Body of pancreas (tissue), 4 donors: ENCODE measurements around the gene KCNQ5. TPM values are rescaled to one million over a fixed set of nuclear protein-coding genes. Genes with fewer than 3 reads are reported as not detected.

Experiments used
- ATAC-seq: fragments of 150-250 bp; one replicate; pipeline ENCODE4 v1.9.1; 2016
- DNase-seq, 4 donors: peaks; one replicate each; pipeline ENCODE4 v3.0.0-alpha.2; 2019
- H3K27ac ChIP-seq, 4 donors: fragments of 200-600 bp; sonication (generic); 1 replicate in 3 of 4; 2 replicates in 1 of 4; pipeline versions ENCODE4 v1.5.1 to v1.6.1; 2016 to 2019; ENCODE audit warnings: mild to moderate bottlenecking in 1 of 4, mixed read lengths in 1 of 4, moderate library complexity in 1 of 4
- H3K27me3 ChIP-seq, 2 donors: fragments of 200-600 bp; sonication (generic); one replicate each; pipeline ENCODE4 v1.6.0; 2016; ENCODE audit warnings: mild to moderate bottlenecking in 1 of 2
- H3K36me3 ChIP-seq, 2 donors: fragments of 200-600 bp; sonication (generic); replicated peaks in 1 of 2; 2 replicates each; pipeline ENCODE4 v1.5.1; 2016; ENCODE audit warnings: low read depth in 2 of 2; ENCODE audit not compliant: insufficient read depth in 1 of 2
- H3K4me1 ChIP-seq: fragments of 200-600 bp; sonication (generic); one replicate; pipeline ENCODE4 v1.6.0; 2016
- H3K4me3 ChIP-seq, 2 donors: fragments of 200-600 bp; sonication (generic); 1 replicate in 1 of 2; 2 replicates in 1 of 2; pipeline ENCODE4 v1.5.1; 2016 to 2019
- H3K9me3 ChIP-seq, 3 donors: fragments of 200-600 bp; sonication (generic); 1 replicate in 2 of 3; 2 replicates in 1 of 3; pipeline ENCODE4 v1.5.1; 2016
- POLR2A ChIP-seq, 3 donors: fragments of 450-650 bp; IDR thresholded peaks; one replicate each; pipeline ENCODE4 v1.6.1; 2016; ENCODE audit warnings: antibody characterized with exemption in 3 of 3, mild to moderate bottlenecking in 2 of 3
- WGBS, 2 donors: methylation state at CpG; one replicate each; pipeline ENCODE4 v1.1.5; 2017; 5-methylcytosine and 5-hydroxymethylcytosine counted together
- intact Hi-C: fragments of 100-400 bp; cut with DNase I; formaldehyde crosslinking; loops from one replicate; pipeline ENCODE4 v1.15.1; 2023
- total RNA-seq, 2 donors: library from RNA; depleted of rRNA; stranded (reverse); fragments of >200 nt; gene quantifications; one replicate each; pipeline ENCODE4 v1.1.0, GENCODE V29; 2016
- TF ChIP-seq, protein P1 (sequence below), 7 experiments: fragments of 450-650 bp in 4 of 7; fragments of 200-600 bp in 3 of 7; sonication (generic) in 3 of 7; IDR thresholded peaks; one replicate each; pipeline ENCODE4 v1.5.1; 2016 to 2019; ENCODE audit warnings: antibody characterized with exemption in 7 of 7

KCNQ5 gene
- total RNA-seq, 2 donors from 2014 or later = 1.0 to 1.6 TPM

DNA sequence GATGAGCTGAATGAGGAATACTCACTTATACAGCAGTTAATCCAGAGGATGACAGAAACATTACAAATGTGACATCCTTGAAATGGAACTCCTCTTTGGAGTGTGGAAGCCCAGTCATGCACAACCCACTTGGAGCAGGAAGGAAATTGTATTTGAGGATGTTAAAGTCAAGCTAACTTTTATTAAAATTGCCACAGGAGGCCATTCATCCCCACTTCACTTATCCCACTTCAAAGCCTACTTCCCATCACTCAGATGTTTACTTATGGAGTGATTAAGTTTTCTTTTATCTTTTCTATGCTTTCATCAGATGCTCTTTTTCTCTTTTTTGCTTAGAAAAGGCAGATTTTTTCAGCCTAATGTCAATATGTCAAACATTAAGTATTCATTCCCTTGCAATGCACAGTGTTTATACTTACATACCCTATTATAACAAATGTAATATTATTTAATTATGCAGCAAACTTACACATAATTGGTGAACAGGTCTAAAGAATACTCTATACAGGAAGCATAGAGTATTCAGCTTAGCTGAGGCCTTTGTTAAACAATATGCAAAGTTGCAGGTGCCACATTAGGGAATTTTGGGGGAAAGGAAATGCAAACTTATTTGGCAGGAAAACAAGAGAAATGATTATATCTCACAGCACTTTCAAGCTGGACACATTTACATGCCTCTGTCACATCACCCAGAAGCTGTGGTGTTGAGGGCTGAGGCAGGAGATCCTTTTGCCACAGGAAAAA is 454.5 kb downstream of the KCNQ5 start:
- no peaks in the 10 kb centered on the region for H3K4me1 ChIP-seq
- ATAC-seq = no peak

DNA sequence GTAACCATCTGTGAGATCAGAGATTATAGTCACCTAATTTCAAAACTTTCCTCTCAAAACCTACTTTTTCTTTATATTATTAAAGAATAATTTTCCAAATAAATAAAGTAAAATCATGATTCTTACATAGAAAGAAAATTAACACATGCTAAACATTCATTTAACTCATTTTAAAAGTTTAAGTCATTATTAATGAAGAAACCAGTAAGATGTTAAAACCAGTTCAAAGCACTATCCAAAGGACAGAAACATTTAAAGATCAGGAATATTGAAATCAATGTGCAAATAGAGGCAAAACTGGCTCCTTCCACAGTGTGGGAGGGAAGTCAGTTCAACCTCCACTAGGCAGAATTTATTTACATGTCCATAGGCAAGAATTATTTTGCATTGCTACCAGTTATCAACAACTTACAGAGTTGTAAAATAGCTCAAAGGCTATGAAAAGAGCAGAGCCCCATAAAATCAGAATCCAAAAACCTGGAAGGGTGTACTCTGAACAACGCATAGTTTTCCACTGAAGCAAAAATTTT is 456.5 kb downstream of the KCNQ5 start:
- no peak for DNase-seq
- H3K27ac ChIP-seq = no peak overlapping the region
- intact Hi-C loops = no loop called here
- no peaks in the 10 kb centered on the region for H3K4me1 ChIP-seq
- WGBS, 2 donors = 83 to 89% methylated on average over 1 of the region's 1 CpG
- no peak for ATAC-seq
- H3K4me3 ChIP-seq = no peak overlapping the region
- H3K36me3 ChIP-seq = no peaks in the 10 kb centered on the region
- H3K9me3 ChIP-seq = no peaks in the 10 kb centered on the region
- TF ChIP-seq, protein P1, sequence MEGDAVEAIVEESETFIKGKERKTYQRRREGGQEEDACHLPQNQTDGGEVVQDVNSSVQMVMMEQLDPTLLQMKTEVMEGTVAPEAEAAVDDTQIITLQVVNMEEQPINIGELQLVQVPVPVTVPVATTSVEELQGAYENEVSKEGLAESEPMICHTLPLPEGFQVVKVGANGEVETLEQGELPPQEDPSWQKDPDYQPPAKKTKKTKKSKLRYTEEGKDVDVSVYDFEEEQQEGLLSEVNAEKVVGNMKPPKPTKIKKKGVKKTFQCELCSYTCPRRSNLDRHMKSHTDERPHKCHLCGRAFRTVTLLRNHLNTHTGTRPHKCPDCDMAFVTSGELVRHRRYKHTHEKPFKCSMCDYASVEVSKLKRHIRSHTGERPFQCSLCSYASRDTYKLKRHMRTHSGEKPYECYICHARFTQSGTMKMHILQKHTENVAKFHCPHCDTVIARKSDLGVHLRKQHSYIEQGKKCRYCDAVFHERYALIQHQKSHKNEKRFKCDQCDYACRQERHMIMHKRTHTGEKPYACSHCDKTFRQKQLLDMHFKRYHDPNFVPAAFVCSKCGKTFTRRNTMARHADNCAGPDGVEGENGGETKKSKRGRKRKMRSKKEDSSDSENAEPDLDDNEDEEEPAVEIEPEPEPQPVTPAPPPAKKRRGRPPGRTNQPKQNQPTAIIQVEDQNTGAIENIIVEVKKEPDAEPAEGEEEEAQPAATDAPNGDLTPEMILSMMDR (IDR thresholded peaks at IDR 0.05) = no peak
- TF ChIP-seq POLR2A (IDR thresholded peaks at IDR 0.05) = no peak
- no peaks in the 10 kb centered on the region for H3K27me3 ChIP-seq

More for the DNA sequence above, 454.5 kb downstream of the KCNQ5 start:
- TF ChIP-seq, protein P1 (IDR thresholded peaks at IDR 0.05) = no peak
- TF ChIP-seq POLR2A (IDR thresholded peaks at IDR 0.05) = no peak
- intact Hi-C loops = no loop called here
- H3K36me3 ChIP-seq = no peaks in the 10 kb centered on the region
- no peaks in the 10 kb centered on the region for H3K27me3 ChIP-seq
- no peaks in the 10 kb centered on the region for H3K9me3 ChIP-seq
- no peak overlapping the region for H3K4me3 ChIP-seq
- DNase-seq = no peak
- no peak overlapping the region for H3K27ac ChIP-seq

DNA sequence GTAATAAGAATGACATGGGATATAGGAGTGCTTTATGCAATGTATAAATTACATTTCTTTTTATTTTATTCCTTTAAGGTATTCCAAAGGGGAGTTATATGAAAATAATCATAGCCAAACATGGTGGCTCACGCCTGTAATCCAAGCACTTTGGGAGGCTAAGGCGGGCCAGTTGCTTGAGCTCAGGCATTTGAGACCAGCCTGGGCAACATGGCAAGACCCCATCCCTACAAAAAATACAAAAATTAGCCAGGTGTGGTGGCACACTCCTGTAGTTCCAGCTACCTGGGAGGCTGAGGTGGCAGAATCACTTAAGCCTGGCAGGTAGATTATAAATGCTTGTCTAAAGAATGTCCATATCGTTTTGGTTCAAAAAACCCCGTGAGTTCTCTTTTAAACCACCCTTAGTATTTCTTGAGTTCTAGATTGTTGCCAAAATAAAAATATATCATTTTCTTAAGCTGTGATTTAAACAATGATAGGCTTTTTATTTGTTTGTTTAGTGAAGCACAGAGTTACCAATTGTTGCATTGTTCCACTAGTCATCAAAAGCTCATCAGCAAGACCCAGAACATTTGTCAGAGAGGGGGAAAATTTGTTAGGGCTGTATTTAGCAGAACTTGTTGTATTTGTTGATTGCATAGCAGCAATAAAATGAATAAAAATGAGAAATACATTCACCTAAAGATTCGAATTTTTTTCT is 457.2 kb downstream of the KCNQ5 start:
- intact Hi-C loops = no loop called here
- DNase-seq = no peak
- Histone ChIP-seq H3K27ac (no peak overlapping the region), H3K27me3 (no peaks in the 10 kb centered on the region), H3K4me3 (no peak overlapping the region), H3K4me1 (no peaks in the 10 kb centered on the region), H3K36me3 (no peaks in the 10 kb centered on the region), H3K9me3 (no peaks in the 10 kb centered on the region)
- WGBS, 2 donors = 70 to 71% methylated on average over 5 of the region's 5 CpGs
- TF ChIP-seq, protein P1 (IDR thresholded peaks at IDR 0.05) = no peak
- TF ChIP-seq POLR2A (IDR thresholded peaks at IDR 0.05) = no peak
- ATAC-seq = no peak

DNA sequence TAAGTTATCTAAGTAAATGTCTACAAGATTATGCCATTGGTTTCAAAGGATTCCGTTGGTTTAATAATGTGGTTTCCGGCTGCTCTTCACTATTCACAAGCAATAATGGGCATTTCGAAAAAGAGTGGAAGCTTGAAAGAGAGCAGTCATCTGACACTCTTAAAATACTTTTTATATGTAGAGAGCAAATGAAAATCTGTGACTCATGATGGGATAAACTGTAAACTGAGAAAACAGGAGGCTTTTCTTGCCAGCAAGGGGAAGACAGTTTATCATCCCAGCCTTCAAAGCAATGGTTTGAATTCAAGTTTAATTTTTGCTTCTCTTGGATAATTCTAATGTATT is 457.7 kb downstream of the KCNQ5 start:
- H3K4me1 ChIP-seq = no peaks in the 10 kb centered on the region
- no peak overlapping the region for H3K4me3 ChIP-seq
- no peaks in the 10 kb centered on the region for H3K9me3 ChIP-seq
- DNase-seq (no peak), ATAC-seq (no peak)
- intact Hi-C loops = no loop called here
- H3K27me3 ChIP-seq = no peaks in the 10 kb centered on the region
- H3K36me3 ChIP-seq = no peaks in the 10 kb centered on the region
- no peak overlapping the region for H3K27ac ChIP-seq
- WGBS, 2 donors = 75 to 86% methylated on average over 3 of the region's 3 CpGs
- TF ChIP-seq, protein P1 (IDR thresholded peaks at IDR 0.05) = no peak
- no peak for TF ChIP-seq POLR2A (IDR thresholded peaks at IDR 0.05)
